ENCODE measurements around the gene DTHD1.

- TF ChIP-seq CTCF (IDR thresholded peaks at IDR 0.05) (no peak), POLR2AphosphoS5 (IDR thresholded peaks at IDR 0.05) (no peak), POLR2A (IDR thresholded peaks at IDR 0.05) (no peak), EP300 (IDR thresholded peaks at IDR 0.05; ENCODE audit: low read depth) (no peak)
Observed at GRCh38 chr4:36323816-36324419, 42.5 kb downstream of the DTHD1 start.
